Measurements from ENCODE around the gene LBHD1. TPM values are rescaled to one million over a fixed set of nuclear protein-coding genes. Genes with fewer than 3 reads are reported as not detected.

LBHD1 gene
- polyA plus RNA-seq, result 2.2 TPM in 1 of 2 replicates, not detected in the other

GRCh38 chr11:62671608-62672389 is at the start of gene LBHD1, which contains the start of gene UQCC3:
LBHD1 (minus strand) TSS chr11:62672267; CDS start chr11:62670031, 2,236 bp downstream.
UQCC3 (plus strand) TSS chr11:62671673; CDS start chr11:62671746, 73 bp downstream.

GRCh38 chr11:62707277-62707861 is 35.3 kb upstream of the LBHD1 start, which contains the start of the genes BSCL2 and GNG3:
BSCL2 (minus strand) TSS chr11:62707424; CDS start chr11:62707195, 229 bp downstream.
GNG3 (plus strand) TSS chr11:62707676; CDS start chr11:62708296, 620 bp downstream.

GRCh38 chr11:62689421-62690183 is 17.5 kb upstream of the LBHD1 start, which contains the start of gene LRRN4CL:
LRRN4CL (minus strand) TSS chr11:62689530; CDS start chr11:62688508, 1,022 bp downstream.

DNA sequence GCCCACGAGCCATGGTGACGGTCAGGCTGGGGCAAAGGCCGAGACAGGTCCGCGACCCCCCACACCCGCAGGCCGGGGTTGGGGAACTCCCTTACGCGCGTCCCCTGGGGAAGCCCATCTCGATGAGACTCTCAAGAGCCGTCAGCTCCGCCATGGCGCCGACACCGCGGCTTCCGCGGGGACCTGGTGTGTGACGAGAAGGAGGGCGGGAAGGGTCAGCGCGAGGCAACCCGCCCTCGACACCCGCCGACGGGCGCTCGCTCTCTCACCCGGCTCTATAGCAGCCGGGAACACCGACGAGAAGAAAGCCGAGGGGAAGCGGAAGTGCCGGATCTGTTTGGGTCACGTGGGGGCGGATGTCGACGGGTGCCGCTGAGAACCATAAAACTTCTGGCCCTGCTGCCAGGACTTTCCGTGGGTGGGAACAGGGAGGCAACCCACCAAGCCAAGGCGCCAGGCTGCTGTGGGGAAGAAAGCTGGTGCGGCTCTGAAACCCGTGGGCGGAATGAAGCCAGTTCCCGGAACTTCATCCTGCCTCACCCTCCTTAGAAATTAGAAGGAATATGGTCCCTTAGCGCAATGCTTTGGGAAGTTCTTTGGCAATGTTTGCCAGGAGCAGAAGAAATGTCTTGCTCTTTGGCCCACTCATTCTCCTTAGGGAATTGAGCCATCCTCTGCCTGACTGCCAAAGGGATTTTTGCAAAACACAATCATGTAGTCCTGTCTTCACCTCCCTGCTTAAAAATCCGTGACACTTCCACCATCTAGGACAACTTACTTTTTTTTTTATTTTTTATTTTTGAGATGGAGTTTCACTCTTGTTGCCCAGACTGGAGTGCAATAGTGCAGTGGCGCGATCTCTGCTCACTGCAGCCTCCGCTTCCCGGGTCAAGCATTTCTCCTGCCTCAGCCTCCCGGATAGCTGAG is 7.0 kb upstream of the LBHD1 start, which contains the start of gene UBXN1:
Gene UBXN1, minus strand, starts transcription at position 304 of the 927 bp plus-strand sequence. Its CDS starts 150 bp downstream, at position 154.

GRCh38 chr11:62665075-62665598 is 6.9 kb downstream of the LBHD1 start, which contains the start of the genes C11orf98 and CSKMT:
C11orf98 (minus strand) TSS chr11:62665210; CDS start chr11:62665169, 41 bp downstream.
CSKMT (plus strand) TSS chr11:62665312; CDS start chr11:62665880, 568 bp downstream.

DNA sequence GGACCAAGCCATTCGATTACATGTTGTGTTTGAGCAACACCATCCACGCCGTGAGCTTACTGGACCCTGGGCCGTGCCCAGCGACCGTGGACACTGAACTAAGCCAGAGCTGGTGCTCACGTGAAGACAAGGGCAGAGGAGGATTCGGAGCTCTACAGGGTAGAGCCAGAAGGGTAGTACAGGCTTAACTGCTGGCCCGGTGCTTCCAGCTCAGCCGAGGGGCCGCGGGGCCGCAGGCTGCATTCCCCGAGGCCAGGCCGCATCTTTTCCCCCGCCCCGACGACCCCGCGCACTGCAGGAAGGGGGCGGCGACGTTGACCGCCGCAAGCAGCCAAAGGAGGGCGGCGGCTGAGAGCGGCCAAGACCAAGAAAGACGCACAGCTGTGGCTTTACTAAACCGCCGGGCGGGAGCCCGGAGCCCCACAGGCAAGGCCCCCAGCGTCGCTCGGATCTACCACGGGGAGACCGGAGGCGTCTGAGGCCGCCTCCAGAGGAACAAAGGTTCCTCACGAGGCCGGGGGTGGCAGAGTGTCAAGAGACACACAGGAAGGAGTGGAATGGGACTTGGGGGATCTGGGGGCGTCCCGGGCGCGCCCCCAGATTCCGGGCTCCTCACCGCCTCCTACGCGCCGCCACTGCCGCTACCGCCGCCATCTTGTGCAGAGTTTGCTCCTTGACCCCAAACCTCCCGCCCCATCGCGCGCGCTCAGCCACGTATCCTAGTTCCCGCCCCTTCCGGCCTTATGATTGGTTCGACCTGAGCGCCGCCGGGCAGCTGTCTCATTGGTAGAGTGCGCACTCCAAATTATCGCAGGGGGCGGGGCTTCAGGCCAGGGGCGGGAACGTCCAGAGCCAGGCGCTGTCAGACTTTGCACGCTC is 25.9 kb downstream of the LBHD1 start, which contains the start of gene GANAB:
Gene GANAB, minus strand, starts transcription at position 668 of the 879 bp plus-strand sequence. Its CDS starts 14 bp downstream, at position 654.

DNA sequence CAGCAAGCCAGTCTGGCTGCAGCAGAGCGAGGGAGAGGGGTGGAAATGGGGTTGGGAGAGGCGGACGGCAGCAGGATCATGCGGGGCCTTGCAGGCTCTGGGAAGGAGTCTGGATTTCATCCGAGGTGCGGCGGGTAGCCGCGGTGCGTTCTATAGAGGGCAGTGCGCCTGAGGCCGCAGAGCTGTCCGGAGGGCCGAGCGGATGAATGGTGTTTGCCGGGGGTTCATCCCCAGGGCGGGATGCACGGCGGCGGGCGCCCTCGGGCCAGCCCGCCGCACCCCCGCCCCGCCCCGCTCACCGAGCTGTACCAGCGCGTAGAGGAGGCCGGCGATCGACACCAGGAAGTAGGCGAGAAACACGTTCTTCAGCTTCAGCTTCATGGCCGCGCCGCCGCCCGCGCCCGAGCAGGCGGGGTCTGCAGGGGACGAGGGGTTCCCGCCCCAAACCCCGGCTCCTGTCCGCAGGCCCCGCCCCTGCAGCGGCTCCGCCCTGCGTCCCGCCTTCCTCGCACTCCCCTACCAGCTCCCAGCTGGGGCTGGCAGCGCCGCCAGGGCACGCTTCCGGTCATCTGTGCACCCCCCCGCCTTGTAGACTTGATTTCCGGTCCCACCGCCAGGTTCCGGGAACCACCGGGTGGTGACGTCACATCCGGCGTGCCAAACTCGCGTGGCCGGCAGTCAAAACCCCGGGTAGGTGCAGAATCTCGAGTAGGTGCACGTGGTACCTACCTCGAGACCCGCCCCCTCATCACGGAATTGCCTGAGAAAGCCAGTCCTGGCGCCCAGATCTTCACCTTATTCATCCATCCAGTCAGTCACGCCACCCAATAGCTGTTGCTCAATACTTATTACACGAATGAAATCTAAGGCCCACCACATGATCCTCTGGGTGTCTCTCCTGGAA is 50.2 kb downstream of the LBHD1 start, which contains the start of gene B3GAT3:
Gene B3GAT3, minus strand, starts transcription at position 420 of the 904 bp plus-strand sequence. Its CDS starts 39 bp downstream, at position 381.

Other genes starting within 250 kb of the LBHD1 start
- 0.73 and 2.8 TPM in 2 replicates for gene AHNAK, start 125.5 kb downstream of the LBHD1 start, polyA plus RNA-seq
- 108 and 114 TPM in 2 replicates for gene EEF1G, start 98.4 kb downstream of the LBHD1 start, polyA plus RNA-seq
- 0.19 and 2.8 TPM in 2 replicates for gene TUT1, start 80.7 kb downstream of the LBHD1 start, polyA plus RNA-seq
- gene MTA2, start 70.4 kb downstream of the LBHD1 start, polyA plus RNA-seq, result 0.60 and 0.63 TPM in 2 replicates
- gene EML3, start 59.5 kb downstream of the LBHD1 start, polyA plus RNA-seq, result not detected in 2 replicates
- 0.29 TPM in 1 of 2 replicates, not detected in the other for gene ROM1, start 59.0 kb downstream of the LBHD1 start, polyA plus RNA-seq
- 6.0 and 19.2 TPM in 2 replicates for gene B3GAT3, start 50.3 kb downstream of the LBHD1 start, polyA plus RNA-seq
- 3.9 and 6.3 TPM in 2 replicates for gene GANAB, start 25.7 kb downstream of the LBHD1 start, polyA plus RNA-seq
- gene INTS5, start 19.0 kb downstream of the LBHD1 start, polyA plus RNA-seq, result 1.1 and 1.3 TPM in 2 replicates
- 82.2 and 95.4 TPM in 2 replicates for gene C11orf98, start 7.1 kb downstream of the LBHD1 start, polyA plus RNA-seq
- gene CSKMT, start 7.0 kb downstream of the LBHD1 start, polyA plus RNA-seq, result 5.4 and 7.2 TPM in 2 replicates
- 3.4 and 3.8 TPM in 2 replicates for gene UQCC3, start 594 bp downstream of the LBHD1 start, polyA plus RNA-seq
- gene UBXN1, start 6.8 kb upstream of the LBHD1 start, polyA plus RNA-seq, result 29.6 and 45.3 TPM in 2 replicates
- not detected in 2 replicates for gene LRRN4CL, start 17.3 kb upstream of the LBHD1 start, polyA plus RNA-seq
- gene BSCL2, start 35.2 kb upstream of the LBHD1 start, polyA plus RNA-seq, result 511 and 550 TPM in 2 replicates
- 926 and 1,510 TPM in 2 replicates for gene GNG3, start 35.4 kb upstream of the LBHD1 start, polyA plus RNA-seq
- 6.1 and 11.6 TPM in 2 replicates for gene HNRNPUL2, start 55.2 kb upstream of the LBHD1 start, polyA plus RNA-seq
- 39.6 and 42.1 TPM in 2 replicates for gene TTC9C, start 56.2 kb upstream of the LBHD1 start, polyA plus RNA-seq
- 3.5 and 3.6 TPM in 2 replicates for gene ZBTB3, start 81.9 kb upstream of the LBHD1 start, polyA plus RNA-seq
- 167 and 208 TPM in 2 replicates for gene POLR2G, start 89.3 kb upstream of the LBHD1 start, polyA plus RNA-seq
- 0.15 and 1.2 TPM in 2 replicates for gene TAF6L, start 99.1 kb upstream of the LBHD1 start, polyA plus RNA-seq
- 19.7 and 23.2 TPM in 2 replicates for gene TMEM179B, start 115.1 kb upstream of the LBHD1 start, polyA plus RNA-seq
- gene TMEM223, start 119.7 kb upstream of the LBHD1 start, polyA plus RNA-seq, result 12.5 and 20.4 TPM in 2 replicates
- gene NXF1, start 133.2 kb upstream of the LBHD1 start, polyA plus RNA-seq, result 25.0 and 31.8 TPM in 2 replicates
- 5.0 and 5.3 TPM in 2 replicates for gene STX5, start 159.8 kb upstream of the LBHD1 start, polyA plus RNA-seq
- gene TEX54, start 160.6 kb upstream of the LBHD1 start, polyA plus RNA-seq, result not detected in 2 replicates
- gene WDR74, start 167.3 kb upstream of the LBHD1 start, polyA plus RNA-seq, result 11.6 and 16.4 TPM in 2 replicates
- 27.1 and 50.5 TPM in 2 replicates for gene SLC3A2, start 208.6 kb upstream of the LBHD1 start, polyA plus RNA-seq
- 5.9 TPM in 1 of 2 replicates, not detected in the other for gene CHRM1, start 249.1 kb upstream of the LBHD1 start, polyA plus RNA-seq

Measured in Purkinje cell (primary cell).